Panc1 (cell line): ENCODE data around the gene NEK5.

Experiments
- SIN3A ChIP-seq: IDR thresholded peaks from 2 replicates; pipeline ENCODE4 v1.6.1; 2012; ENCODE audit warnings: low read depth, mild to moderate bottlenecking, low read length, moderate library complexity, borderline replicate concordance; ENCODE audit not compliant: insufficient read depth
- TF ChIP-seq, protein P1 (sequence below): fragments of 450-650 bp; IDR thresholded peaks from 2 replicates; pipeline ENCODE4 v1.5.1; 2017; ENCODE audit warnings: mild to moderate bottlenecking

DNA sequence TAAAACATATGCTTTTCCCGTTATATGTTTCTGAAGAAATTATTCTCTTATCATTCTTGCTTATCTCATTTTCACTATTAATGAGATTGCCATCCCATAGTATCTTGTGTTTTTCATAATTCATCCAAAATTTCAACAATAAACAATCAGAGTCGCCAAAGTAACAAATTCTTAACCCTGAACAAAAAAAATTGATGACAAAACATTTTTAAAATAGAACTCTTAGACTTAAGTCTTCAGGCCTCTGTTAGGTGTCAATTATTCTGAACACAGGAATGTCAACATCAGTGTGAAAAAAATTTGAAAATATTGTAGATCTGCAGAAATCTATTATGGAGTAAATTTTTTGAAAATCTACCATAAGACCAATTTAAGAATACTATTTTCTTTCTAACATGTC is 37.4 kb downstream of the NEK5 start:
- TF ChIP-seq, protein P1, sequence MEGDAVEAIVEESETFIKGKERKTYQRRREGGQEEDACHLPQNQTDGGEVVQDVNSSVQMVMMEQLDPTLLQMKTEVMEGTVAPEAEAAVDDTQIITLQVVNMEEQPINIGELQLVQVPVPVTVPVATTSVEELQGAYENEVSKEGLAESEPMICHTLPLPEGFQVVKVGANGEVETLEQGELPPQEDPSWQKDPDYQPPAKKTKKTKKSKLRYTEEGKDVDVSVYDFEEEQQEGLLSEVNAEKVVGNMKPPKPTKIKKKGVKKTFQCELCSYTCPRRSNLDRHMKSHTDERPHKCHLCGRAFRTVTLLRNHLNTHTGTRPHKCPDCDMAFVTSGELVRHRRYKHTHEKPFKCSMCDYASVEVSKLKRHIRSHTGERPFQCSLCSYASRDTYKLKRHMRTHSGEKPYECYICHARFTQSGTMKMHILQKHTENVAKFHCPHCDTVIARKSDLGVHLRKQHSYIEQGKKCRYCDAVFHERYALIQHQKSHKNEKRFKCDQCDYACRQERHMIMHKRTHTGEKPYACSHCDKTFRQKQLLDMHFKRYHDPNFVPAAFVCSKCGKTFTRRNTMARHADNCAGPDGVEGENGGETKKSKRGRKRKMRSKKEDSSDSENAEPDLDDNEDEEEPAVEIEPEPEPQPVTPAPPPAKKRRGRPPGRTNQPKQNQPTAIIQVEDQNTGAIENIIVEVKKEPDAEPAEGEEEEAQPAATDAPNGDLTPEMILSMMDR = no peak
- no peak for TF ChIP-seq SIN3A
